Calu3 (cell line): ENCODE results near the gene SETD2. TPM values are rescaled to one million over a fixed set of nuclear protein-coding genes. Genes with fewer than 3 reads are reported as not detected.

Experiments
- BruUV-seq: library from RNA; stranded (reverse); fragments of 400-500 nt; replicated peaks from 2 replicates; lab custom pipeline; 2021; lab: Mats Ljungman, UMichigan
- CTCF ChIA-PET: fragments of 300-600 bp; sonication (Branson Sonifier 250); formaldehyde crosslinking; loops from one replicate; lab custom pipeline; 2022; ENCODE audit warnings: antibody characterized with exemption; lab: Charles Lee
- DNase-seq: peaks from one replicate; pipeline ENCODE4 v3.0.0; 2022
- H3K27ac Mint-ChIP-seq: one replicate; pipeline ENCODE4 v1.8.0; 2022; ENCODE audit warnings: mixed read lengths; ENCODE audit not compliant: unreplicated experiment
- H3K27me3 Mint-ChIP-seq: one replicate; pipeline ENCODE4 v1.8.0; 2022; ENCODE audit warnings: mixed read lengths; ENCODE audit not compliant: unreplicated experiment
- H3K36me3 Mint-ChIP-seq: one replicate; pipeline ENCODE4 v1.8.0; 2022; ENCODE audit warnings: mild to moderate bottlenecking, moderate library complexity, mixed read lengths; ENCODE audit not compliant: insufficient read depth, unreplicated experiment
- H3K4me1 Mint-ChIP-seq: one replicate; pipeline ENCODE4 v1.8.0; 2022; ENCODE audit warnings: mild to moderate bottlenecking, low read depth, mixed read lengths; ENCODE audit not compliant: unreplicated experiment
- H3K4me3 Mint-ChIP-seq: one replicate; pipeline ENCODE4 v1.8.0; 2022; ENCODE audit warnings: mild to moderate bottlenecking, low read depth, moderate library complexity, mixed read lengths; ENCODE audit not compliant: unreplicated experiment
- H3K9me3 Mint-ChIP-seq: one replicate; pipeline ENCODE4 v1.8.0; 2022; ENCODE audit warnings: low read depth, mixed read lengths; ENCODE audit not compliant: unreplicated experiment
- CTCF ChIP-seq: fragments of 200-600 bp; IDR thresholded peaks from one replicate; pipeline ENCODE4 v1.8.0; 2022; ENCODE audit warnings: antibody characterized with exemption; ENCODE audit not compliant: unreplicated experiment
- intact Hi-C: fragments of 100-400 bp; cut with micrococcal nuclease; formaldehyde crosslinking; loops from one replicate; pipeline ENCODE4 v1.10.0; 2022; ENCODE audit not compliant: unreplicated experiment
- total RNA-seq: library from RNA; stranded (reverse); gene quantifications from 2 replicates; pipeline ENCODE4 v1.2.3, GENCODE V29; 2022

SETD2 gene
- total RNA-seq, 1 experiment from 2014 or later = 39.2 TPM

- peaks cover 7% of the 10 kb centered on the region for H3K4me1 Mint-ChIP-seq
- H3K9me3 Mint-ChIP-seq = no peaks in the 10 kb centered on the region
- H3K4me3 Mint-ChIP-seq = no peak overlapping the region
- DNase-seq = no peak
- no peak for TF ChIP-seq CTCF
- no TSS peak for BruUV-seq
- intact Hi-C loops = no loop called here
- H3K27me3 Mint-ChIP-seq = no peaks in the 10 kb centered on the region
- peaks cover 14% of the 10 kb centered on the region for H3K36me3 Mint-ChIP-seq
- CTCF ChIA-PET = no interaction called here
- no peak overlapping the region for H3K27ac Mint-ChIP-seq
Measured at GRCh38 chr3:47104259-47104658, 59.7 kb downstream of the SETD2 start.

- intact Hi-C loops = no loop called here
- Mint-ChIP-seq H3K36me3 (peaks cover 14% of the 10 kb centered on the region), H3K27me3 (no peaks in the 10 kb centered on the region), H3K4me3 (no peak overlapping the region), H3K9me3 (no peaks in the 10 kb centered on the region), H3K4me1 (peaks cover 7% of the 10 kb centered on the region), H3K27ac (no peak overlapping the region)
- no TSS peak for BruUV-seq
- no peak for TF ChIP-seq CTCF
- CTCF ChIA-PET = no interaction called here
- no peak for DNase-seq
Measured at GRCh38 chr3:47103619-47104018, 60.3 kb downstream of the SETD2 start.

- TF ChIP-seq CTCF = no peak
- DNase-seq = no peak
- Mint-ChIP-seq H3K9me3 (no peaks in the 10 kb centered on the region), H3K4me3 (no peak overlapping the region), H3K36me3 (peaks cover 28% of the 10 kb centered on the region), H3K4me1 (peaks cover 7% of the 10 kb centered on the region), H3K27me3 (no peaks in the 10 kb centered on the region), H3K27ac (no peak overlapping the region)
- intact Hi-C loops = no loop called here
- CTCF ChIA-PET = interaction anchor here (0.7 kb wide), 1 partner anchor 188 kb away, joined by 4 read pairs; no protein-coding TSS in a partner anchor
- no TSS peak for BruUV-seq
Measured at GRCh38 chr3:47102081-47102600, 61.8 kb downstream of the SETD2 start.

- Mint-ChIP-seq H3K36me3 (peaks cover 49% of the 10 kb centered on the region), H3K27ac (no peak overlapping the region), H3K4me3 (no peak overlapping the region), H3K4me1 (peaks cover 5% of the 10 kb centered on the region), H3K27me3 (no peaks in the 10 kb centered on the region), H3K9me3 (no peaks in the 10 kb centered on the region)
- CTCF ChIA-PET = no interaction called here
- intact Hi-C loops = no loop called here
- no TSS peak for BruUV-seq
- DNase-seq = no peak
- no peak for TF ChIP-seq CTCF
Measured at GRCh38 chr3:47098910-47099309, 65.0 kb downstream of the SETD2 start.
